Activated gamma-delta T cell treated with anti-CD3 and anti-CD28 coated beads, Interleukin-2, amount 50 U/mL, for 16 hours (primary cell): ENCODE measurements around the gene ZDHHC11B.
A peak's percentile ranks its signal among the peaks of the same experiment; 100 is the strongest.
"Not testable (repeated sequence)": the region's sequence is repeated elsewhere in the genome, so short reads cannot be mapped to it uniquely, and the experiment has no call there.

ENCODE experiments used
- DNase-seq: peaks from one replicate; pipeline ENCODE4 v3.0.0-alpha.2; 2020; ENCODE audit warnings: low read depth

ZDHHC11B gene

GRCh38 chr5:715636-716035 lies 68.9 kb downstream of the ZDHHC11B start:
- DNase-seq: not testable (repeated sequence)

DNA sequence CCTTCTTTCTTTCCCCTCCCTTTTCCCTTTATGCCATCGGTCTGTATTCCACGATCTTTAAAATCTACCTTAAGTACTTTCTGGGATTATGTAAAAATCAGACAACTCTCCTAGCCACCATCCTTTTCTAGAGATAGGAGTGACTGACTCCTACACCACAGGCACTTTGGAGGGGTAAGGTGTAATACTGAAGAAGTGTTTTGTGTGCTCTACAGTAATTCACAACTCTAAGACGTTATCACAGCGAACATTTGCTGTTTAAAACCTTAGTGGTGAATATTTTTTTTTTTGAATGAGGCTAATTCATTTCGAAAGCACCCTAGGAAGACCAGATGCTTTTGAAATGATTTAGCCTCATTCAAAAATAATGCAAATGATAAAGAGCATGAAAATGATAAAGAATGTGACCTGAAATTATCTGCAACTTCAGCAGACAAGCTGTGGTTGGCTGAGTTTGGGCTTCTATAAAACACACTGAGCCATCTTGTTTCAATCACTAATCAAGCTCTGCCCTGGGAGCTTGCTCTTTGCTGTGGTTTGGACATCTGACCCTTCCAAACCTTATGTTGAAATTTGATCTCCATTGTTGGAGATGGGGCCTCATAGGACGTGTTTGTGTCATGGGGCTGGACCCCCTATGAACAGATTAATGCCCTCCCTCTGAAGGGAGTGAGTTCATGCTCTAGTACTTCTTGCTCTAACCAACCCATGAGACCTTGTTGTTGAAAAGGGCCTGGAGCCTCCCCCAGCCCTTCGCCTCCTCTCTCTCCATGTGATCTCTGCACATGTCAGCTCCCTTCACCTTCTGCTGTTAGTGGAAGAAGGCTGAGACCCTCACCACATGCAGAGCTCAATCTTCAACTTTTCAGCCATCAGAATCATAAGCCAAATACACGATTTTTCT lies 70.1 kb downstream of the ZDHHC11B start:
- DNase-seq: not testable (repeated sequence)

GRCh38 chr5:713686-714085 lies 70.8 kb downstream of the ZDHHC11B start:
- DNase-seq: not testable (repeated sequence)

- DNase-seq: not testable (repeated sequence)
These were observed 75.5 kb downstream of the ZDHHC11B start for GRCh38 chr5:708848-709517.

DNA sequence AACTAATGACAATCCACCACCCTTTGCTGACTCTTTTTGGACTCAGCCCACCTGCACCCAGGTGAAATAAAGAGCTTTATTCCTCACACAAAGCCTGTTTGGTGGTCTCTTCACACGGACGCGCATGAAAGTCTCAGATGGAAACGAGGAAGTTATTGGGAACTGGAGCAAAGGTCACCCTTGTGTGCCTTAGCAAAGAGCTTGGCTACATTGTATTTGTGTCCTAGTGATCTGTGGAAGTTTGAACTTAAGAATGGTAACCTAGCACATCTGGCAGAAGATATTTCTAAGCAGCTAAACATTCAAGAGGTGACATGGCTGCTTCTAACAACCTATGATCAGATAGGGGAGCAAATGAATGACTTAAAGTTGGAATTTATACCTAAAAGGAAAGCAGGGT lies 76.2 kb downstream of the ZDHHC11B start:
- not testable (repeated sequence) for DNase-seq

DNA sequence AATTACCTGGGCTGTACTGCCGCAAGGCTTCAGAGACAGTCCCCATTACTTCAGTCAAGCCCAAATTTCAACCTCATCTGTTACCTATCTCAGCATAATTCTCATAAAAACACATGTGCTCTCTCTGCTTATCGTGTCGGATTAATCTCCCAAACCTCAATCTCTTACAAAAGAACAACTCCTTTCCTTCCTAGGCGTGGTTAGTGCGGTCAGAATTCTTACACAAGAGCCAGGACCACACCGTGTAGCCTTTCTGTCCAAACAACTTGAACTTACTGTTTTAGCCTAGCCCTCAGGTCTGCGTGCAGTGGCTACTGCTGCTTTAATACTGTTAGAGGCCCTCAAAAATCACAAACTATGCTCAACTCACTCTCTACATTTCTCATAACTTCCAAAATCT lies 78.4 kb downstream of the ZDHHC11B start:
- DNase-seq: not testable (repeated sequence)

GRCh38 chr5:696753-697702 lies 87.5 kb downstream of the ZDHHC11B start:
- DNase-seq: not testable (repeated sequence)

- DNase-seq: not testable (repeated sequence)
These were observed 88.3 kb downstream of the ZDHHC11B start for GRCh38 chr5:696191-696590.

DNA sequence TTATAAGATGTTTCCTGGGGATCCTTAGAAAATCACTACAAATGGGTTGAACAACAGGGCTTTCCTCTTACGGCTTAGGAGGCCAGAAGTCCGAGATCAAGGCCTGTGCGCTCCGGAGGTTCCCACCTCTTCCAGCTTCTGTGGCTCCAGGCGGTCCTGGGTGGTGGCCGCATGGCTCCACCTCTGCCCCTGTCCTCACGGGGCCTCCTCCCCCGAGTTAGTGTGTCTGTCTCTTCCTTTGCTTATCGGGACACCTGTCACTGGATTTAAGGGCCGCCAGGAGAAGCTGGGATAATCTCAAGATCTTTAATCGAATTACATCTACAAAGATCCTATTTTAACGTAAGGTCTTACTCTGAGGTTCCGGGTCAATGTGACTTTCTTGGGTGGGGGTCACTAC lies 89.1 kb downstream of the ZDHHC11B start:
- DNase-seq: not testable (repeated sequence)

DNA sequence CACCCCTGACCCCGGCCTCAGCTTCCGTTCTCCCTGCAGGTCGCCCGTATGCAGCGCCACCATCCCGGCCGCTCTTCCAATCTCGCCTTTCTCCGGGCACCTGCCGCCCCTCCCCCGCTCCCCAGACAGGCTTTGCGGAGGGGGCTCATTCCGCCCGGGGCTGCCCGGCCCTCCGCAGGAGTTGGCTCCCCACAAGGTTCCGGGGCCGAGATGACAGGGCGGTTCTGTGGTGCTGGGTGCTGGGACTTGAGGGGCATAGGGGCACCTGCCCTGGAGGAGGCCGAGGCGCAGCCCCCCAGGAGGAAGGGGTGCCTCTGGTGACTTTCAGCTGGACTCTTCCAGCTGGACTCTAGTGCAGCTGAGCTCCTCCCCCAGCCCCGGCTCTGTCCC lies 90.5 kb downstream of the ZDHHC11B start:
- DNase-seq: not testable (repeated sequence)

- DNase-seq: peak; percentile 57
These were observed 91.1 kb downstream of the ZDHHC11B start, which contains the start of gene TPPP for GRCh38 chr5:693271-694041. TPPP (minus strand) TSS chr5:693352; CDS start chr5:678060, 15,292 bp downstream.

- DNase-seq: not testable (repeated sequence)
These were observed 91.9 kb downstream of the ZDHHC11B start for GRCh38 chr5:692529-693041.

- no peak for DNase-seq
These were observed 92.6 kb downstream of the ZDHHC11B start for GRCh38 chr5:691817-692528.

DNA sequence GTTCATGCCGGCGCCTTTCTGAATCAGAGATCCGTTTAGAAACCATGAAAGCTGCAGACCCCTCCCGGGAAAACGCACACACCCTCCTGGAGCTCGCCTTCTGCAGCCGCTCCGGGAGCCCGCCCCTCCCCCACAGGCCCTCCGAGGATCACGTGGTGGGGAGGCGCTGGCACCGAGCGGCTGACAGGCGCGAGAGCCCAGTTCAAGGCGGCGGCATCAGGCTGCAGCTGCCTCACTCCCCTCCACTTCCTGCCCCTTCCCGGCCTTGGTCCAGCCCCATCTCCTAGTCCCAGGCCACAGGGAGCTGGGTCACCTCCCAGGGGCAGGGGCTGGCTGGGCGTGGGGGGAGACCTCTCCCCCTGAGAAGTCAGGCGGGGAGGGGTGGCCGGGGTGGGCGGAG lies 93.5 kb downstream of the ZDHHC11B start:
- DNase-seq: not testable (repeated sequence)

GRCh38 chr5:690293-690692 lies 94.2 kb downstream of the ZDHHC11B start:
- DNase-seq: not testable (repeated sequence)

- DNase-seq: not testable (repeated sequence)
These were observed 96.0 kb downstream of the ZDHHC11B start for GRCh38 chr5:688348-689010.

DNA sequence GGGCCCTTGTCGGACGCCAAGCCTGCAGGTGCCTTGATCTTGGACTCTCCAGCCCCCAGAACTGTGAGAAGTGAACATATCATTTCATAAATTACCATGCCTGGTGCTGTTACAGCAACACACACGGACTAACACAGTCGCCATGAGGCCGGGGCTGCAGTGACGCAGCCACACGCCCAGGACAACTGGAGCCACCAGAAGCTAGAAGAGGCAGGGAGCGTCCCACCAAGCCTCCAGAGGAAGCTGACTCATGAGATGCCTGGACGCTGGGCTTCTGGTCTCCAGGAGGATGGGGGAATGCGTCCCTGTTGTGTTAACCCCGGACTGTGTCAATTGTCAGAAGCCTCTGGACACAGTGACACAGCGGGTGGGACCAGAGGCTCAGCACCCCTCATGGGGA lies 97.6 kb downstream of the ZDHHC11B start:
- DNase-seq: not testable (repeated sequence)

GRCh38 chr5:686172-686523 lies 98.4 kb downstream of the ZDHHC11B start:
- DNase-seq: not testable (repeated sequence)
